ENCODE results near the gene ERAS. TPM values are rescaled to one million over a fixed set of nuclear protein-coding genes. Genes with fewer than 3 reads are reported as not detected.
A peak's percentile ranks its signal among the peaks of the same experiment; 100 is the strongest.

The ERAS gene
- total and polyA plus RNA-seq, 4 donors: not detected

- no peaks in the 10 kb centered on the region for H3K9me3 ChIP-seq (ENCODE audit: control insufficient read depth in 4 of 4, low read length in 3 of 4)
- no peak overlapping the region for H3K9ac ChIP-seq (ENCODE audit: low read depth in 1 of 2, low read length in 2 of 2)
- no peaks in the 10 kb centered on the region for H3K4me1 ChIP-seq (ENCODE audit: control insufficient read depth in 4 of 4, insufficient read depth in 4 of 4, low read length in 3 of 4)
- peak; percentile 58 for DNase-seq (ENCODE audit: low spot score)
- TF ChIP-seq RXRA (IDR thresholded peaks at IDR 0.05) (no peak), GABPA (IDR thresholded peaks at IDR 0.05 in 1 of 2, conservative IDR thresholded peaks at IDR 0.05 in 1 of 2) (no peak)
- TF ChIP-seq, protein P1, sequence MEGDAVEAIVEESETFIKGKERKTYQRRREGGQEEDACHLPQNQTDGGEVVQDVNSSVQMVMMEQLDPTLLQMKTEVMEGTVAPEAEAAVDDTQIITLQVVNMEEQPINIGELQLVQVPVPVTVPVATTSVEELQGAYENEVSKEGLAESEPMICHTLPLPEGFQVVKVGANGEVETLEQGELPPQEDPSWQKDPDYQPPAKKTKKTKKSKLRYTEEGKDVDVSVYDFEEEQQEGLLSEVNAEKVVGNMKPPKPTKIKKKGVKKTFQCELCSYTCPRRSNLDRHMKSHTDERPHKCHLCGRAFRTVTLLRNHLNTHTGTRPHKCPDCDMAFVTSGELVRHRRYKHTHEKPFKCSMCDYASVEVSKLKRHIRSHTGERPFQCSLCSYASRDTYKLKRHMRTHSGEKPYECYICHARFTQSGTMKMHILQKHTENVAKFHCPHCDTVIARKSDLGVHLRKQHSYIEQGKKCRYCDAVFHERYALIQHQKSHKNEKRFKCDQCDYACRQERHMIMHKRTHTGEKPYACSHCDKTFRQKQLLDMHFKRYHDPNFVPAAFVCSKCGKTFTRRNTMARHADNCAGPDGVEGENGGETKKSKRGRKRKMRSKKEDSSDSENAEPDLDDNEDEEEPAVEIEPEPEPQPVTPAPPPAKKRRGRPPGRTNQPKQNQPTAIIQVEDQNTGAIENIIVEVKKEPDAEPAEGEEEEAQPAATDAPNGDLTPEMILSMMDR (IDR thresholded peaks at IDR 0.05; ENCODE audit: low read depth, low read length, missing input control): no peak
- no peaks in the 10 kb centered on the region for H3K27me3 ChIP-seq (ENCODE audit: control insufficient read depth in 4 of 4, insufficient read depth in 4 of 4, low read length in 3 of 4)
- no peaks in the 10 kb centered on the region for H3K36me3 ChIP-seq (ENCODE audit: control insufficient read depth in 4 of 4, insufficient read depth in 3 of 4, low read depth in 1 of 4, low read length in 3 of 4)
- H3K4me3 ChIP-seq (ENCODE audit: low read depth in 1 of 3, low read length in 3 of 3): no peak overlapping the region
- no peak overlapping the region for H3K27ac ChIP-seq (ENCODE audit: low read depth in 1 of 2, low read length in 2 of 2)
- WGBS: 85% methylated on average over 16 of the region's 16 CpGs
Observed at GRCh38 chrX:48785540-48786214, 40.6 kb upstream of the ERAS start.

DNA sequence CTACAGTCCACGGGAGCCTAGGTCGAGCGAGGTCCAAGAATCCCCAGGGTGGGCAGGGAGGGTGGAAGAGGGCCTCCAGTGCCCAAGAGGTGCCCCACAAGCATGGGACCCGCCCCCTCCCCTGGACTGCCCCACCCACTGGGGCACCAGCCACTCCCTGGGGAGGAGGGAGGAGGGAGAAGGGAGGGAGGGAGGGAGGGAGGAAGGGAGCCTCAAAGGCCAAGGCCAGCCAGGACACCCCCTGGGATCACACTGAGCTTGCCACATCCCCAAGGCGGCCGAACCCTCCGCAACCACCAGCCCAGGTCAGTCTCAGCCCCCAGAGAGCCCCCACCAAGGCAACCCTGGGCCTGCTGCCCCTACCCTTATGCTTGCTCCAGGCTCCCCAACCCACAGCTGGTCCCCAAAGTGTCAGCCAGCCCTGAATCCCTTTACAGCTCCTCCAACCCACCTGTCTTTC lies 39.9 kb upstream of the ERAS start, which contains the start of gene GATA1:
Gene GATA1 (plus strand): TSS at position 250 of the 460 bp plus-strand sequence. CDS start 4,520 bp downstream, outside the sequence.
- Histone ChIP-seq H3K36me3 (ENCODE audit: control insufficient read depth in 4 of 4, insufficient read depth in 3 of 4, low read depth in 1 of 4, low read length in 3 of 4) (no peaks in the 10 kb centered on the region), H3K27ac (ENCODE audit: low read depth in 1 of 2, low read length in 2 of 2) (no peak within 1 kb of the TSS), H3K9ac (ENCODE audit: low read depth in 1 of 2, low read length in 2 of 2) (no peak within 1 kb of the TSS), H3K4me3 (ENCODE audit: low read depth in 1 of 3, low read length in 3 of 3) (no peak within 1 kb of the TSS), H3K27me3 (ENCODE audit: control insufficient read depth in 4 of 4, insufficient read depth in 4 of 4, low read length in 3 of 4) (no peaks in the 10 kb centered on the region), H3K9me3 (ENCODE audit: control insufficient read depth in 4 of 4, low read length in 3 of 4) (no peaks in the 10 kb centered on the region), H3K4me1 (ENCODE audit: control insufficient read depth in 4 of 4, insufficient read depth in 4 of 4, low read length in 3 of 4) (no peaks in the 10 kb centered on the region)
- peak; percentile 67 for DNase-seq (ENCODE audit: low spot score)
- TF ChIP-seq NR2F2 (IDR thresholded peaks at IDR 0.05) (no peak), ATF3 (IDR thresholded peaks at IDR 0.05) (no peak), SP1 (IDR thresholded peaks at IDR 0.05) (no peak), FOXA1 (IDR thresholded peaks at IDR 0.05) (no peak), JUND (IDR thresholded peaks at IDR 0.05) (no peak)
- TF ChIP-seq, protein P2, sequence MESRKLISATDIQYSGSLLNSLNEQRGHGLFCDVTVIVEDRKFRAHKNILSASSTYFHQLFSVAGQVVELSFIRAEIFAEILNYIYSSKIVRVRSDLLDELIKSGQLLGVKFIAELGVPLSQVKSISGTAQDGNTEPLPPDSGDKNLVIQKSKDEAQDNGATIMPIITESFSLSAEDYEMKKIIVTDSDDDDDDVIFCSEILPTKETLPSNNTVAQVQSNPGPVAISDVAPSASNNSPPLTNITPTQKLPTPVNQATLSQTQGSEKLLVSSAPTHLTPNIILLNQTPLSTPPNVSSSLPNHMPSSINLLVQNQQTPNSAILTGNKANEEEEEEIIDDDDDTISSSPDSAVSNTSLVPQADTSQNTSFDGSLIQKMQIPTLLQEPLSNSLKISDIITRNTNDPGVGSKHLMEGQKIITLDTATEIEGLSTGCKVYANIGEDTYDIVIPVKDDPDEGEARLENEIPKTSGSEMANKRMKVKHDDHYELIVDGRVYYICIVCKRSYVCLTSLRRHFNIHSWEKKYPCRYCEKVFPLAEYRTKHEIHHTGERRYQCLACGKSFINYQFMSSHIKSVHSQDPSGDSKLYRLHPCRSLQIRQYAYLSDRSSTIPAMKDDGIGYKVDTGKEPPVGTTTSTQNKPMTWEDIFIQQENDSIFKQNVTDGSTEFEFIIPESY (IDR thresholded peaks at IDR 0.05): no peak
- TF ChIP-seq, protein P1 (IDR thresholded peaks at IDR 0.05; ENCODE audit: low read depth, low read length, missing input control): no peak
- 85% methylated on average over 7 of the region's 7 CpGs for WGBS

Measured in liver (tissue), 9 donors.